HEK293 (cell line): ENCODE results near the gene CCDC117.

ENCODE experiments used
- GLI4 ChIP-seq: fragments of 450-650 bp; formaldehyde crosslinking; IDR thresholded peaks from 2 replicates; pipeline ENCODE4 v1.5.1; 2016; ENCODE audit warnings: missing biosample characterization, missing genetic modification characterization
- YY2 ChIP-seq: fragments of 450-650 bp; formaldehyde crosslinking; IDR thresholded peaks from 2 replicates; pipeline ENCODE4 v1.5.1; 2016; ENCODE audit warnings: missing biosample characterization, missing genetic modification characterization
- ZBTB8A ChIP-seq: fragments of 450-650 bp; formaldehyde crosslinking; IDR thresholded peaks from 2 replicates; pipeline ENCODE4 v1.5.1; 2016; ENCODE audit warnings: missing biosample characterization, missing genetic modification characterization
- ZNF140 ChIP-seq: fragments of 450-650 bp; formaldehyde crosslinking; IDR thresholded peaks from 2 replicates; pipeline ENCODE4 v1.5.1; 2016; ENCODE audit warnings: missing biosample characterization, missing genetic modification characterization
- ZNF146 ChIP-seq: fragments of 450-650 bp; formaldehyde crosslinking; IDR thresholded peaks from 2 replicates; pipeline ENCODE4 v1.5.1; 2016; ENCODE audit warnings: missing biosample characterization, missing genetic modification characterization
- ZNF274 ChIP-seq, 2 experiments: fragments of 200-500 bp in 1 of 2; fragments of 450-650 bp in 1 of 2; sonication (Bioruptor generic) in 1 of 2; formaldehyde crosslinking in 1 of 2; IDR thresholded peaks; 2 replicates each; pipeline versions ENCODE4 v1.5.1 to v1.6.1; 2014 to 2016; ENCODE audit warnings: borderline replicate concordance in 1 of 2, inconsistent platforms in 1 of 2, low read length in 1 of 2, missing biosample characterization in 1 of 2, missing genetic modification characterization in 1 of 2
- ZNF324 ChIP-seq: fragments of 450-650 bp; formaldehyde crosslinking; IDR thresholded peaks from 2 replicates; pipeline ENCODE4 v1.5.1; 2016; ENCODE audit warnings: missing biosample characterization, missing genetic modification characterization
- ZNF501 ChIP-seq: fragments of 450-650 bp; formaldehyde crosslinking; IDR thresholded peaks from 2 replicates; pipeline ENCODE4 v1.5.1; 2016; ENCODE audit warnings: missing biosample characterization, missing genetic modification characterization
- ZNF510 ChIP-seq: fragments of 450-650 bp; formaldehyde crosslinking; IDR thresholded peaks from 2 replicates; pipeline ENCODE4 v1.5.1; 2018; ENCODE audit warnings: mild to moderate bottlenecking, missing genetic modification characterization, missing biosample characterization; ENCODE audit not compliant: insufficient replicate concordance
- TF ChIP-seq, protein P1 (sequence below): fragments of 450-650 bp; formaldehyde crosslinking; IDR thresholded peaks from 2 replicates; pipeline ENCODE4 v1.5.1; 2016; ENCODE audit warnings: missing biosample characterization, missing genetic modification characterization
- TF ChIP-seq, protein P2 (sequence below): fragments of 450-650 bp; formaldehyde crosslinking; IDR thresholded peaks from 2 replicates; pipeline ENCODE4 v1.5.1; 2016; ENCODE audit warnings: missing biosample characterization, missing genetic modification characterization

DNA sequence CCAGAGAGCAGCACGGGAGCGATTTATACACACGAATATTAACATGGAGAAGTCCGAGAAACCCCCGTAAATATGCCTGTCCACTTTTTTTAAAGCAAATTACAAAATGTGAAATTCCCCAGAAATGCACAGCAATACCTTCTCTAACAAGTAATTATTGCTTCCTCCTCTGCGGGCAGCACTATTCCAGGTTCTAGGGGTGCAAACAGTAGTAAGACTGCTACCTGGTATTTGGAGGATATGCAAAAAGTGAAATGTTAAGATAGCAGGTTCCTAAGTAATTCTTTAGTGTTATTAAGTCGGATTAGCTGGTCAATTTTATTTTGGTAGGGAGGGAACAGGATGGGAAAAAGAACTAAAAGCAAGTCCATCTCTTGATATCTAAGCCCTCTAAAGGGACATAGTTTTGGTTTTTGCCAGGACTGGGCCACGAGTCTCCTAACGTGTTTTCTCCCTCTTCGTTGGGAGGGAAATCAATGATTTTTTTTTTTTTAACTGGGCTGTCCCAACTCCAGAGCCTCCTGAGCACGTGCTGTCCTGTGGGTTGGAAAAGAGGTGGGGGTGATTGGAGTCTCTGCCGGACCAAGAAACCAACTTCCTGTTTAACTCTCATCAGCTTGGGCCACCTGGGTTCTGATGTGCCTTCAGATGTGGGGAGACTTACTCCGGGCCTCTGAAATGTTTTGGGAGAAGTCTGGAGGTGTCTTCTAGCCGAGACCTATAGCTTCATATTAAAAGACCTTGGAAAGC is 29.5 kb downstream of the CCDC117 start:
- TF ChIP-seq, protein P1, sequence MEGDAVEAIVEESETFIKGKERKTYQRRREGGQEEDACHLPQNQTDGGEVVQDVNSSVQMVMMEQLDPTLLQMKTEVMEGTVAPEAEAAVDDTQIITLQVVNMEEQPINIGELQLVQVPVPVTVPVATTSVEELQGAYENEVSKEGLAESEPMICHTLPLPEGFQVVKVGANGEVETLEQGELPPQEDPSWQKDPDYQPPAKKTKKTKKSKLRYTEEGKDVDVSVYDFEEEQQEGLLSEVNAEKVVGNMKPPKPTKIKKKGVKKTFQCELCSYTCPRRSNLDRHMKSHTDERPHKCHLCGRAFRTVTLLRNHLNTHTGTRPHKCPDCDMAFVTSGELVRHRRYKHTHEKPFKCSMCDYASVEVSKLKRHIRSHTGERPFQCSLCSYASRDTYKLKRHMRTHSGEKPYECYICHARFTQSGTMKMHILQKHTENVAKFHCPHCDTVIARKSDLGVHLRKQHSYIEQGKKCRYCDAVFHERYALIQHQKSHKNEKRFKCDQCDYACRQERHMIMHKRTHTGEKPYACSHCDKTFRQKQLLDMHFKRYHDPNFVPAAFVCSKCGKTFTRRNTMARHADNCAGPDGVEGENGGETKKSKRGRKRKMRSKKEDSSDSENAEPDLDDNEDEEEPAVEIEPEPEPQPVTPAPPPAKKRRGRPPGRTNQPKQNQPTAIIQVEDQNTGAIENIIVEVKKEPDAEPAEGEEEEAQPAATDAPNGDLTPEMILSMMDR = no peak
- no peak for TF ChIP-seq ZNF510 (tag by site-specific recombination)
- no peak for TF ChIP-seq YY2 (tag by site-specific recombination)
- no peak for TF ChIP-seq ZNF501 (tag by site-specific recombination)
- TF ChIP-seq ZBTB8A (tag by site-specific recombination) = 0 out of 2 replicates have a peak, but pooled peaks have one; percentile 39
- no peak for TF ChIP-seq ZNF324 (tag by site-specific recombination)
- no peak for TF ChIP-seq GLI4
- TF ChIP-seq, protein P2, sequence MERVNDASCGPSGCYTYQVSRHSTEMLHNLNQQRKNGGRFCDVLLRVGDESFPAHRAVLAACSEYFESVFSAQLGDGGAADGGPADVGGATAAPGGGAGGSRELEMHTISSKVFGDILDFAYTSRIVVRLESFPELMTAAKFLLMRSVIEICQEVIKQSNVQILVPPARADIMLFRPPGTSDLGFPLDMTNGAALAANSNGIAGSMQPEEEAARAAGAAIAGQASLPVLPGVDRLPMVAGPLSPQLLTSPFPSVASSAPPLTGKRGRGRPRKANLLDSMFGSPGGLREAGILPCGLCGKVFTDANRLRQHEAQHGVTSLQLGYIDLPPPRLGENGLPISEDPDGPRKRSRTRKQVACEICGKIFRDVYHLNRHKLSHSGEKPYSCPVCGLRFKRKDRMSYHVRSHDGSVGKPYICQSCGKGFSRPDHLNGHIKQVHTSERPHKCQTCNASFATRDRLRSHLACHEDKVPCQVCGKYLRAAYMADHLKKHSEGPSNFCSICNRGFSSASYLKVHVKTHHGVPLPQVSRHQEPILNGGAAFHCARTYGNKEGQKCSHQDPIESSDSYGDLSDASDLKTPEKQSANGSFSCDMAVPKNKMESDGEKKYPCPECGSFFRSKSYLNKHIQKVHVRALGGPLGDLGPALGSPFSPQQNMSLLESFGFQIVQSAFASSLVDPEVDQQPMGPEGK (tag by site-specific recombination) = no peak
- no peak for TF ChIP-seq ZNF140
- TF ChIP-seq ZNF274 (IDR thresholded peaks at IDR 0.05; ENCODE audit: low read length) = no peak
- TF ChIP-seq ZNF274 (tag by site-specific recombination; IDR thresholded peaks at IDR 0.05; ENCODE audit: borderline replicate concordance) = no peak
- TF ChIP-seq ZNF146 (tag by site-specific recombination) = no peak
